Kidney (tissue), 14 donors: ENCODE results near the gene RPTOR. TPM values are rescaled to one million over a fixed set of nuclear protein-coding genes. Genes with fewer than 3 reads are reported as not detected.
A peak's percentile ranks its signal among the peaks of the same experiment; 100 is the strongest.
"Not testable (repeated sequence)": the region's sequence is repeated elsewhere in the genome, so short reads cannot be mapped to it uniquely, and the experiment has no call there.

Experiments used
- DNase-seq, 5 donors: peaks; one replicate each; pipeline ENCODE4 v3.0.0-alpha.2; 2013 to 2020
- FAIRE-seq: peaks from 2 replicates; lab custom pipeline; 2012; peaks lifted over from hg19 to GRCh38; lab: Jason Lieb, UNC
- H3K27ac ChIP-seq, 2 donors: one replicate each; pipeline ENCODE4 v1.7.0; 2013; ENCODE audit warnings: low read depth in 2 of 2, low read length in 2 of 2, inconsistent platforms in 1 of 2
- H3K27me3 ChIP-seq: one replicate; pipeline ENCODE4 v1.7.1; 2013; ENCODE audit warnings: low read length, inconsistent platforms; ENCODE audit not compliant: control insufficient read depth, insufficient read depth
- H3K36me3 ChIP-seq, 3 donors: one replicate each; pipeline versions ENCODE4 v1.7.0 to v1.7.1; 2013; ENCODE audit warnings: low read length in 3 of 3, control low read depth in 1 of 3, inconsistent platforms in 1 of 3; ENCODE audit not compliant: insufficient read depth in 3 of 3, control insufficient read depth in 2 of 3
- H3K4me1 ChIP-seq, 3 donors: one replicate each; pipeline versions ENCODE4 v1.7.0 to v1.7.1; 2013; ENCODE audit warnings: low read length in 3 of 3, inconsistent platforms in 1 of 3, low read depth in 1 of 3; ENCODE audit not compliant: control insufficient read depth in 2 of 3, insufficient read depth in 2 of 3
- H3K4me3 ChIP-seq, 3 donors: one replicate each; pipeline versions ENCODE4 v1.7.0 to v1.8.1; 2013; ENCODE audit warnings: low read length in 3 of 3, control low read depth in 1 of 3, inconsistent platforms in 1 of 3
- H3K9ac ChIP-seq, 3 donors: one replicate each; pipeline versions ENCODE4 v1.7.0 to v1.7.1; 2013; ENCODE audit warnings: low read length in 3 of 3, control low read depth in 1 of 3, inconsistent platforms in 1 of 3
- H3K9me3 ChIP-seq, 3 donors: one replicate each; pipeline versions ENCODE4 v1.7.0 to v1.7.1; 2013; ENCODE audit warnings: low read length in 3 of 3, control low read depth in 1 of 3, inconsistent platforms in 1 of 3; ENCODE audit not compliant: control insufficient read depth in 2 of 3, insufficient read depth in 1 of 3
- intact Hi-C: fragments of 100-400 bp; cut with DNase I; formaldehyde crosslinking; loops from one replicate; pipeline ENCODE4 v1.11.1; 2022
- polyA plus RNA-seq: library from polyadenylated mRNA; stranded (reverse); fragments of 350-450 nt; fragmentation: Illumina TruSeq; extraction: RNeasy Lipid Tissue Mini Kit (QIAGEN cat#74804); gene quantifications from one replicate; pipeline ENCODE4 v1.2.3, GENCODE V29; 2014; ENCODE audit warnings: low read depth, low replicate concordance; ENCODE audit not compliant: insufficient read depth
- total RNA-seq: library from RNA; stranded (reverse); fragmentation: NEBNext Ultra II Directional; extraction: Animal tissue kit (Norgen Biotek cat#: 25700); gene quantifications from one replicate; pipeline ENCODE4 v1.2.1, GENCODE V29; 2021
- TF ChIP-seq, protein P1 (sequence below): IDR thresholded peaks from 3 replicates; pipeline ENCODE4 v1.5.1; 2012; ENCODE audit warnings: mild to moderate bottlenecking, moderate library complexity, borderline replicate concordance; ENCODE audit not compliant: insufficient read depth; ENCODE audit errors: extremely low read depth
- donor health status: control.
- donor health status: control.
- donor health status: control.
- donor health status: control.
- donor health status: control.
- donor health status: DM: yes; HTN: yes; CAD: no.
- donor health status: Normal renal cell carcinoma (clear cell type).

Gene RPTOR
- total and polyA plus RNA-seq, 2 donors from 2014 or later = 5.5 to 37.6 TPM

DNA sequence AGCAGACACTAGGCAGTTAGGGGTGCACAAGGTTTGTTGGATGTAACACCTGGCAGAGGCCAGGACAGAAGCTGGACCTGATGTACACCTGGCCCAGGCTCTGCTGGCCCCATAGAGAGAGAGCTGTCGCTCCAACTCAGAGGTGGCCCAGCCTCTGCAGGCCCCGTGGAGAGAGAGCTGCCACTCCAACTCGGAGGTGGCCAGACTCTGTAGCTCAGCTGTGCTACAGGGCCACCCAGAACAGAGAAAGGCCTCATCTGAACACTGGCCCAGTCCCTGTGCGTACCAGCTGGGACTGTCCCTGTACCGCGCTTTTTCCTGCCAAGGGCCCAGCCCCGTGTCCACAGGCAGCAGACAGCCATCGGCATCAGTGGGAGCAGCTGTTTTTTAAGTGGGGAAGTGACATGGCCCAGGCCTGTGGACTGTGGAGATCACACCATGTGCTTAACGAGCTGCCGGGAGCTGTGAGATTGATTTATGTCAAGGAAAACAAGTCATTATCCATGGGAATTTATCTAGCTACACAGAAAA, 270.6 kb downstream of the RPTOR start:
- H3K9me3 ChIP-seq = no peaks in the 10 kb centered on the region
- DNase-seq = peak; percentile 66 to 81 (median 69)
- no peak for FAIRE-seq
- H3K4me3 ChIP-seq = no peak overlapping the region
- no peaks in the 10 kb centered on the region for H3K4me1 ChIP-seq
- H3K27ac ChIP-seq = no peak overlapping the region
- intact Hi-C loops = no loop called here
- H3K27me3 ChIP-seq = no peaks in the 10 kb centered on the region
- no peak overlapping the region for H3K9ac ChIP-seq
- no peaks in the 10 kb centered on the region for H3K36me3 ChIP-seq
- TF ChIP-seq, protein P1, sequence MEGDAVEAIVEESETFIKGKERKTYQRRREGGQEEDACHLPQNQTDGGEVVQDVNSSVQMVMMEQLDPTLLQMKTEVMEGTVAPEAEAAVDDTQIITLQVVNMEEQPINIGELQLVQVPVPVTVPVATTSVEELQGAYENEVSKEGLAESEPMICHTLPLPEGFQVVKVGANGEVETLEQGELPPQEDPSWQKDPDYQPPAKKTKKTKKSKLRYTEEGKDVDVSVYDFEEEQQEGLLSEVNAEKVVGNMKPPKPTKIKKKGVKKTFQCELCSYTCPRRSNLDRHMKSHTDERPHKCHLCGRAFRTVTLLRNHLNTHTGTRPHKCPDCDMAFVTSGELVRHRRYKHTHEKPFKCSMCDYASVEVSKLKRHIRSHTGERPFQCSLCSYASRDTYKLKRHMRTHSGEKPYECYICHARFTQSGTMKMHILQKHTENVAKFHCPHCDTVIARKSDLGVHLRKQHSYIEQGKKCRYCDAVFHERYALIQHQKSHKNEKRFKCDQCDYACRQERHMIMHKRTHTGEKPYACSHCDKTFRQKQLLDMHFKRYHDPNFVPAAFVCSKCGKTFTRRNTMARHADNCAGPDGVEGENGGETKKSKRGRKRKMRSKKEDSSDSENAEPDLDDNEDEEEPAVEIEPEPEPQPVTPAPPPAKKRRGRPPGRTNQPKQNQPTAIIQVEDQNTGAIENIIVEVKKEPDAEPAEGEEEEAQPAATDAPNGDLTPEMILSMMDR = no peak

DNA sequence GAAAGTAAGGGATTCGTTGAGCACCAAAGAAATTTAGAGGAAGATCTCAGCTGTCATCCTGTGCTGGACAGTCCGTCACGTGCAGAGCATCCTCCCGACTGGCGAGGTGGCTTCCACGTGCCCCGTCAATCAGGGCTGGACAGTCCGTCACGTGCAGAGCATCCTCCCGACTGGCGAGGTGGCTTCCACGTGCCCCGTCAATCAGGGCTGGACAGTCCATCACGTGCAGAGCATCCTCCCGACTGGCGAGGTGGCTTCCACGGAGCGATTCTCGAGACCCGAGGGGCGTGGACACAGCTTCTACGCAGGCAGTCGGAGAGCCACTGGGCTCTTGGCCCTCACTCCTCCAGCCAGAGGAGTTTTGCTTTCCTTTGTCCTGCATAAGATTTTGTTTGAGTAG, 271.1 kb downstream of the RPTOR start:
- H3K27ac ChIP-seq, H3K27me3 ChIP-seq, intact Hi-C loops, FAIRE-seq, H3K4me3 ChIP-seq, H3K9ac ChIP-seq, H3K36me3 ChIP-seq, H3K9me3 ChIP-seq, H3K4me1 ChIP-seq: not testable (repeated sequence)
- DNase-seq = peak in 2 of 5 donors; percentile 23 to 46

DNA sequence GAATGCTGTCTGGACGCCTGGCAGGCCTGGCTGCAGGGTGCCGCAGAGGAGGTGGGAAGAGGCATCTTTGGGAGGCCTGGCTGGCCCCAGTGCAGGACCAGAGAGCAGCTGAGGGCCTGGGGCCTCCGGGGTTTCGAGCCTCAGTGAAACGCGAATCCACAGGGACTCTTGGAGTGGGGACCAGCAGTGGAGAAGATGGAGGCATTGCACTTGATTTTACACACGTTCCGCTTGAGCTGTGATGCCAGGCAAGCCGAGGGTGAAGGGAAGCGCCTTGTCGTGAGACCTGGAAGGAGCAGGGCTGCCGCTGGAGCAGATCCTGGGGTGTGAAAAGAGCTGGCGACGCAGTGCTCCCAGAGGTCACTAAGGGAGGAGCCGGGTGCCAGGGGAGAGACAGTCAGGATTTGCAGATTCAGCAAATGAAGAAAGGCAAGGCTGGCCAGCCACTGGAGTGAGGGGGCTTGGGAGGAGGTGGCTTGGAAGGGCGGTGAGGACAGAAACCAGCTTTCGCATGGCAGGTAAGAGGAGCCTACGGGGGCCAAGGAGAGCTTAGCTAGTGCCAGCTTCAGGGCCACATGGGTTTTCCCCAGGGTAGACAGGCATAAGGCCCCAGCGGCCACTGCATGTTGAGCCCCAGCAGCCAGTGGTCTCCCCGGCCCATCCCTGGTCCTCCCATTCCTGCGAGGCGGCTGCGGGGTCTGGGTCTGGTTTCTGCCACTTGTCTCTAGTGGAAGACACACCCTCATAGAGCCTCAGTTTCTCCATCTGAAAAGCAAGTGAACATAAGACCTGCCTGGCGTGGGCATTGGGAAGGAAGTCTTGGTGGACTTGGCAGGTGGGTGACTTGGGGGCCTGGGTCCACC, 271.8 kb downstream of the RPTOR start:
- no peaks in the 10 kb centered on the region for H3K9me3 ChIP-seq
- TF ChIP-seq, protein P1 = no peak
- H3K4me3 ChIP-seq = no peak overlapping the region
- intact Hi-C loops = no loop called here
- H3K4me1 ChIP-seq = no peaks in the 10 kb centered on the region
- H3K36me3 ChIP-seq = no peaks in the 10 kb centered on the region
- no peak overlapping the region for H3K27ac ChIP-seq
- no peak overlapping the region for H3K9ac ChIP-seq
- DNase-seq = peak in 4 of 5 donors; percentile 46 to 72 (median 64)
- FAIRE-seq = no peak
- no peaks in the 10 kb centered on the region for H3K27me3 ChIP-seq

DNA sequence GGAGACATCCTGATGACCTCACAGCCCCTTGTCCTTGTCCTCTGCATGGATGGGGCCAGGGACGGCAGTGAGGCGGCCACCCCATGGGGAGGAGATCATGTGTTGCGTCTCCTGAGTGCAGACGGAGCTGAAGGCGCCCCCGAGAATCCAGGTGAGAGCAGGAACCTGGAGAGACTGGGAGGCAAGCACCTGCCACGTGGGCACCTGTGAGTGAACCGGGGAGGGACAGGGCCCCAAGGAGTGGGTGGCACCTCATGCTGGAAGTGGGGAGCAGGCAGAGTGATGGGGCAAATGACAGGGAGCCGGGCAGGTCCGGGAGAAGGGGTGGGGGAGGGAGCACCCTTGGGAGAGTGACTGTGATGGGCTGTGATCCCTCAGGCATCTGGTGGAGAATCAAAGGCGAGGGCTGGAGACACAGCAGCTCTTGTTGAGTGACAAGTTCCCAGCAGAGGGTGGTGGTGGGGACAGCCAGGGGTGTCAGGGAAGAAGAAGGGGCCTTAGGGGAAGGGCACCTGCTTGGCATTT, 272.7 kb downstream of the RPTOR start:
- DNase-seq (peak in 2 of 5 donors; percentile 33 to 55), FAIRE-seq (no peak)
- Histone ChIP-seq H3K9ac (no peak overlapping the region), H3K9me3 (no peaks in the 10 kb centered on the region), H3K4me3 (no peak overlapping the region), H3K36me3 (no peaks in the 10 kb centered on the region), H3K4me1 (no peaks in the 10 kb centered on the region), H3K27ac (no peak overlapping the region), H3K27me3 (no peaks in the 10 kb centered on the region)
- TF ChIP-seq, protein P1 = no peak
- intact Hi-C loops = no loop called here
